ENCODE data around the gene LY6G5B.

Gene LY6G5B, protein sequence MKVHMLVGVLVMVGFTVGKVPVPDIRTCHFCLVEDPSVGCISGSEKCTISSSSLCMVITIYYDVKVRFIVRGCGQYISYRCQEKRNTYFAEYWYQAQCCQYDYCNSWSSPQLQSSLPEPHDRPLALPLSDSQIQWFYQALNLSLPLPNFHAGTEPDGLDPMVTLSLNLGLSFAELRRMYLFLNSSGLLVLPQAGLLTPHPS

DNA sequence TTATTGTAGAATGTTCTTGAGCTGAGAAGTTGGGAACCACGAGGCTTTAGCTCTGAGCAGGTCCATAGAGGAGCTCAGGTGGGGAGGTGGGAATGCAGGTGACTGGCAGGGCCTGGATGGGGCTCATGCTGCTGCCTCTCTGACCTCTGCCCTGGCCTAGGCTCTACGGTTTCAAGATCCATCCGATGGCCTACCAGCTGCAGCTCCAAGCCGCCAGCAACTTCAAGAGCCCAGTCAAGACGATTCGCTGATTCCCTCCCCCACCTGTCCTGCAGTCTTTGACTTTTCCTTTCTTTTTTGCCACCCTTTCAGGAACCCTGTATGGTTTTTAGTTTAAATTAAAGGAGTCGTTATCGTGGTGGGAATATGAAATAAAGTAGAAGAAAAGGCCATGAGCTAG is at the start of gene LY6G5B:
LY6G5B (plus strand) TSS at position 301 of the 400 bp plus-strand sequence. CDS start 975 bp downstream, outside the sequence.
- DNase-seq = no peak

DNA sequence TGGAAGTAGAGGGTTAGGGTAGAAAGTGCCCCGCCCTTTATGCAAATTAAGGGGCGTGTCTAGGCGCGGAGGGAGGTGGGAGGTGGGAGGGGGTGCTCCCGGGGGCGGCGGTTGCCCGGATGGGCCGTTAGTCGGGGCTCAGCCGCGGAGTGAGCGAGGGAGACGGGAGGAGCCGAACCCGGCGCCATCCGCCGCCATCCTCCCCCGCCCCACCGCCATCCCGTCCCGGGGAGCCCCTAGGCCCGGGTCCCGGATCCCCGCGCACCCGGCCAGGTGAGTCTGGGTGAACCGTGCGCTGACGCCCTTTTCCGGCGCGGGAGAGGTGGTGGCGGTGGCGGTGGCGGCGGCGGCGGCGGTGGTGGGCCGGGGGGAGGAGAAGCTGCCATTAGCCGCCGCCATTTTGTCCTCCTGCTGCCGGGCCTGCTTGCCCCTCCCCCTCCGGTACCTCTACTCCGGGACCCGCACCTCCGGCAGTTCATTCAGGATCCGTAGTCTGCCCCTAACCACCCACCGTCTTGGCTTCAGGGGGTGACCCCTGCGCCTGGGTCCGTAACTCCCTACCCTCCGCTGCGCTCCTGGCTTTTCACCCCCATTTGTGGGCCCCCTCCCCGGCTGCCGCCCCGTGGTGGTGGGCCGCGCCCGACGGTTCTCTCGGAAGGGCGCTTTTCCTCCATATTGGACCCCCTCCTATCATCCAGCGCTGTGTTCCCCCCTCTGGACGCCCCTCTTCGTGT is 49.0 kb upstream of the LY6G5B start, which contains the start of gene PRRC2A:
PRRC2A (plus strand) TSS at position 130 of the 734 bp plus-strand sequence. CDS start 2,075 bp downstream, outside the sequence.
- peak; percentile 18 for DNase-seq

DNA sequence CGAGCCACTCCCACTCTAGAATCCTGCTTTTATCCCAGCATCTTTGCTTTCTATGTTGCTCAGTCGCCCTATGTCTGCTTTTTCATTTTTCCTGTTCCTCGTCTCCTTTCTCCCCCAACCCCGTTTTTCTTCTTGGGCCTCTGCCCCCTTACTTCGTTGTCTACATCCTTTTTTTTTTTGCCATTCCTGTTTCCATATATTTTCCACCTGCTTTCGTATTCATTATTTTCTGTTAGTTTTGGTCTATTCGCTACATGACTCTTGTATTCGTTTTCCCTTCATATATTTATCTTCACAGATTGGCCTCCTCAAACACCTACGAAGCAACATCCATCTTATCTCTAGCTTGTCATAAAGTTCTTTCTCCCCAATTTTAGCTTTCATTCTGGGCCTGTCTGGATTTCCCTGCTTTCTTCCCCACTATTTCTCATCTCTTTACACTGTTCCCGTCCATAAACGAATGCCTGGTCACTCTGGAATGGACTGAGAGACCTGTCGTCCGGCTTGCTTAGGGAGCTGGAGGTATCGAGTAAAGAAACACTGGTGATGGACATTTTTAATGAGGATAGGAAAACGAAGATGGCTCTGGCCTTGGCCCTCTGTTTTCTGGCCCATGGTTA is 48.3 kb upstream of the LY6G5B start:
- no peak for DNase-seq

DNA sequence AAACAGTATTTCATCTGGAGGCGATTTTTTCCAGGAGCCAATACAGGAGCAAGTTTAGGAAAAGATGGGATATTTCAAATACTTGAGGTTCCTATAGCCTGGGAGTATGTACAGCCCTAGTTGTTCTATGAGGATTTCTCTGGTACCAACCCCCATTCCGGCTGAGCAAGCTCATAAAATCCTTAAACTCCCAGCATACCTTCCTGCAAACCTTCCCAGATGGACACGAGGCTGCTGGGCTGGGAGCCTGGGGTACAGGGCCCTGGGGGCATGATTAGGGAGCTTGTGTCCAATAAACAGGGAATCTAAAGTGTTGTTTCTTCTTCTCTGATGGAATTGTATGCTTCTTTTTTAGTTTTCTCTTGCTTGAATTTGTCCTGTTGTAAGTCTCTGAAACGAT is 47.8 kb upstream of the LY6G5B start:
- no peak for DNase-seq

DNA sequence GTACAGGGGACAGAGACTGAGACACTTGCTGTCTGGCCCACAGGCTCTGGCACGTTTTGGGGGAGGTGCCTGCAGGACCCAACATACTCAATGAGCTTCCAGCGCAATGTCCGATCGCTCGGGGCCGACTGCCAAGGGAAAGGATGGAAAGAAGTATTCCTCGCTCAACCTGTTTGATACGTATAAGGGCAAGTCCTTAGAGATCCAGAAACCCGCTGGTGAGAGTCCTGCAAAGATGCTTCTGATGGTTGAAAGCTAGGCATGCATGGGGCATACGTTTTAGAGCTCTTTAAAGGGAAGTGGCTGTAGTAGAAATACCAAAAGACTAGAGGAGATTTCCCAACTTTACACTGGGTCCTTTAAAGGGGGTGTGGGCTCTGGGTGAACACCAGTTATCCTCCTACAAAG is 47.1 kb upstream of the LY6G5B start:
- DNase-seq = no peak

DNA sequence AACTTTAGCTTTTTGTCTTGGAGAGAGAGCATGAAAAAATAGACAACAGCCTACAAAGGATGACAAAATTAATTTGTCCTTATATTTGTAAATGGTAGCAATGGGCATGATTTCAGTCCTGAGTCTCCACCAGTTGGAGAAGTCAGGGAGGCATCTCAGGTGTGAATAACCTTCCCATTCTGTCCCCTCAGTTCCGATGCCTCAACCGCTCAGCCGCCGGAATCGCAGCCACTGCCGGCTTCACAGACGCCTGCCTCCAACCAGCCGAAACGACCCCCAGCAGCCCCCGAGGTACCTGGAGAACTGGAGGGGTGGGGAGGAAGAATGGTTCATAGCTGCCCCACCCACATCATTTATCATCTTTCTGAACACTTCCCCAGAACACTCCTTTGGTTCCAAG is 45.7 kb upstream of the LY6G5B start:
- DNase-seq = no peak

DNA sequence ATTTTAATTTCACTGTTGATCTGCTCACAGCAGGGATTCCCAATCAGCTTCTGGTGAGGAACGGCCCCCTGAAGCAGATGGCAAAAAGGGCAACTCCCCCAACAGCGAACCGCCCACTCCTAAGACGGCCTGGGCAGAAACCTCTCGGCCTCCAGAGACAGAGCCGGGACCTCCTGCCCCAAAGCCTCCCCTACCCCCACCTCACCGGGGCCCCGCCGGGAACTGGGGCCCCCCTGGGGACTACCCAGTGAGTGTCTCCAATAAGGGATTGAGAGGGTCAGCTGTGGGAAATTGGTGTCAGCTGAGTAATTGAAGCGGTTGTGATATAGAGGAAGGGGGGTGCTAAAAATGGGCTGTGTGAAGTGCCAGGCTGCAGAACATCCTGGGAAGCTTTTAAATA is 42.8 kb upstream of the LY6G5B start:
- no peak for DNase-seq

DNA sequence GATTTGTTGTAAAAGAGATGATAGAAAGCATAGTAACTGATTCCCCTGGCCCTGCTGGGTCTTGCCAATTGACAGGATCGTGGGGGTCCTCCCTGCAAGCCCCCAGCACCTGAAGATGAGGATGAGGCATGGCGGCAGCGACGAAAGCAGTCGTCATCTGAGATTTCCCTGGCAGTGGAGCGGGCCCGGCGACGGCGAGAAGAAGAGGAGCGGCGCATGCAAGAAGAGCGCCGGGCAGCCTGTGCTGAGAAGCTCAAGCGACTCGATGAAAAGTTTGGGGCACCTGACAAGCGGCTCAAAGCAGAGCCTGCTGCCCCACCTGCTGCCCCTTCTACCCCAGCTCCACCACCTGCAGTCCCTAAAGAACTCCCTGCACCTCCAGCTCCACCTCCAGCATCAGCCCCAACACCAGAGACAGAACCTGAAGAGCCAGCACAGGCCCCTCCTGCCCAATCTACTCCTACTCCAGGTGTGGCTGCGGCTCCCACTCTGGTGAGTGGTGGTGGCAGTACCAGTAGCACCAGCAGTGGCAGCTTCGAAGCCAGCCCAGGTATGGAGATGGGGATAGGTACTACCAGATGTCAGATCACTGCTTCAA is 42.0 kb upstream of the LY6G5B start:
- no peak for DNase-seq

DNA sequence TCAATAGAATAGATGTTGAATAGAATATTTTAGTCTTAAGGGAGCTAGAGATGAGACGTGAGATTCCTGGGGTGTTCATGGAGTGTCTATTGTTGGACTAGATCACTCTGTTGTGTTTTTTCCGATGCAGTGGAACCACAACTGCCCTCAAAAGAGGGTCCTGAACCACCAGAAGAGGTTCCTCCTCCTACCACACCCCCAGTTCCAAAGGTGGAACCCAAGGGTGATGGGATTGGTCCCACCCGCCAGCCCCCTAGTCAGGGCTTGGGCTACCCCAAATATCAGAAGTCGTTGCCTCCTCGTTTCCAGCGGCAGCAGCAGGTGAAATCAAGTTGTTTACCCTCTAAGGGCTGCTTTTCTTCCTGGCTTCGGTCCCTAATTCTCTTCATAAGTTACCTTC is 40.8 kb upstream of the LY6G5B start:
- DNase-seq = no peak

DNA sequence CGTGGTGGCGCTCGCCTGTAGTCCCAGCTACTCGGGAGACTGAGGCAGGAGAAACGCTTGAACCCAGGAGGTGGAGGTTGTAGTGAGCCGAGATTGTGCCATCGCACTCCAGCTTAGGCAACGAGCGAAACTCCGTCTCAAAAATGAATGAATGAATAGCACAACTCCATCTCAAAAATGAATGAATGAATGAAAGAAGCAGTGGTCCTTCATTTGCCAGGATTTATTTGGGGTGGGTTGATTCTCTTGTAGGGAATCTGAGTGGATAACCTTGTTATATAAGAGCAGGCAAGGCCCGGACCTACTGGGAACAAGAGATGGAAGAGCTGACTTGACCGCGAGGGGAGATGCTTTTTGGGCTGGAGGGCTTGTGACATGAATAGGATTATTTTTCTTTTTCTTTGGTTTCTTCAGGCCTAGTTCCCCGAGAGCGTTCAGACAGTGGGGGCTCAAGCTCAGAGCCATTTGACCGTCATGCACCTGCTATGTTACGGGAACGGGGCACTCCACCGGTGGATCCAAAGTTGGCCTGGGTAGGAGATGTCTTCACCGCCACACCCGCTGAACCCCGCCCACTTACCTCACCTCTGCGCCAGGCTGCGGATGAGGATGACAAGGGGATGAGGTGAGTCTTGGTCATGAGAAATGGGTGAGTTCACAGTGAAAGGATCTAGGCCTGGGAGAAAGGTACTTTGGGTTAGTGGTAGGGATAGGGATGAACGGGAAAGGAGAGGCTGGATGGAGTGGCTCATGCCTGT is 39.4 kb upstream of the LY6G5B start:
- no peak for DNase-seq

DNA sequence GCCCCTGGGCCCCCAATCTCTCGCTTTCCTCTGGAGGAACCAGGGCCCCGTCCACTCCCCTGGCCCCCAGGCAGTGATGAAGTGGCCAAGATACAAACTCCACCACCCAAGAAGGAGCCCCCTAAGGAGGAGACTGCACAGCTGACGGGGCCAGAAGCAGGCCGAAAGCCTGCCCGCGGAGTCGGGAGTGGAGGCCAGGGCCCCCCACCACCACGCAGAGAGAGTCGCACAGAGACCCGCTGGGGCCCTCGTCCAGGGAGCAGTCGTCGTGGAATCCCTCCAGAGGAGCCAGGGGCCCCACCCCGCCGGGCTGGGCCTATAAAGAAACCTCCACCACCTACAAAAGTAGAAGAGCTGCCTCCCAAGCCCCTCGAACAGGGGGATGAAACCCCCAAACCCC is 38.6 kb upstream of the LY6G5B start:
- no peak for DNase-seq

DNA sequence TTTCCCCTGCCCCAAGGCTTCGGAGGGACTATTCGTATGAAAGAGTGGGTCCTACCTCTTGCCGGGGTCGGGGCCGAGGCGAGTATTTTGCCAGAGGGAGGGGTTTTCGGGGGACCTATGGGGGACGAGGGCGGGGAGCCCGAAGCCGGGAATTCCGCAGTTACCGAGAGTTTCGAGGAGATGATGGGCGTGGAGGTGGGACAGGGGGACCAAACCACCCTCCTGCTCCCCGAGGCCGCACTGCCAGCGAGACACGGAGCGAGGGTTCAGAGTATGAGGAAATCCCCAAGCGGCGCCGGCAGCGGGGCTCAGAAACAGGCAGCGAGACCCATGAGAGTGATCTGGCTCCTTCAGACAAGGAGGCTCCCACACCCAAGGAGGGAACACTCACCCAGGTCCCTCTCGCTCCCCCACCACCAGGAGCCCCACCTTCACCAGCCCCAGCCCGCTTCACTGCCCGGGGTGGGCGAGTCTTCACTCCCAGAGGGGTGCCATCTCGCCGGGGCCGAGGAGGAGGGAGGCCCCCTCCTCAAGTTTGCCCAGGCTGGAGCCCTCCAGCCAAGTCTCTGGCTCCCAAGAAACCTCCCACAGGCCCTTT is 38.0 kb upstream of the LY6G5B start:
- DNase-seq = no peak

DNA sequence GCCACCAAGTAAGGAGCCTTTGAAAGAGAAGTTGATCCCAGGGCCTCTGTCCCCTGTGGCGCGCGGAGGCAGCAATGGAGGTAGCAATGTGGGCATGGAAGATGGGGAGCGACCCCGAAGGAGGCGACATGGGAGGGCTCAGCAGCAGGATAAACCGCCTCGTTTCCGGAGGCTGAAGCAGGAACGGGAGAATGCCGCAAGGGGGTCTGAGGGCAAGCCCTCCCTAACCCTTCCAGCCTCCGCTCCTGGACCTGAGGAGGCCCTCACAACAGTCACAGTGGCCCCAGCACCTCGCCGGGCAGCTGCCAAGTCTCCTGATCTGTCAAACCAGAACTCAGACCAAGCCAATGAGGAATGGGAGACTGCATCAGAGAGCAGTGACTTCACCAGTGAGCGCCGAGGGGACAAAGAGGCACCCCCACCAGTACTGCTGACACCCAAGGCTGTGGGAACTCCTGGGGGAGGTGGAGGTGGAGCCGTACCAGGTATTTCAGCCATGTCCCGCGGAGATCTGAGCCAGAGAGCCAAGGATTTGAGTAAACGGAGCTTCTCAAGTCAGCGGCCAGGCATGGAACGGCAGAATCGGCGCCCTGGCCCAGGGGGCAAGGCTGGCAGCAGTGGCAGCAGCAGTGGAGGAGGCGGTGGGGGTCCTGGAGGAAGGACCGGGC is 37.4 kb upstream of the LY6G5B start:
- no peak for DNase-seq

DNA sequence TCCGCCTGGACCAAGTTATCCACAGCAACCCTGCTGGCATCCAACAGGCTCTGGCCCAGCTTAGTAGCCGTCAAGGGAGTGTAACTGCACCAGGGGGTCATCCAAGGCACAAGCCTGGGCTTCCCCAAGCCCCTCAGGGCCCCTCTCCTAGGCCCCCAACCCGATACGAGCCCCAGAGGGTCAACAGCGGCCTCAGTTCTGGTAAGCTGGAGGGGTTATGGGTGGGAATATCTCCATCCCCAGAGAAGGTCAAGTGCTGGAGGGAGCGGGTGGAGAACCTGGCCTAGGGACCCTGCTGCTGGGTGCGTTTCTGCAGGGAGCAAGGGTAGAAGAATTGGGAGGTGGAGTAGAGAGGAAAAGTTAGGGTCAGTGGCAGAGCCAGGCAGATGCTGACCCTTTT is 36.3 kb upstream of the LY6G5B start:
- no peak for DNase-seq

DNA sequence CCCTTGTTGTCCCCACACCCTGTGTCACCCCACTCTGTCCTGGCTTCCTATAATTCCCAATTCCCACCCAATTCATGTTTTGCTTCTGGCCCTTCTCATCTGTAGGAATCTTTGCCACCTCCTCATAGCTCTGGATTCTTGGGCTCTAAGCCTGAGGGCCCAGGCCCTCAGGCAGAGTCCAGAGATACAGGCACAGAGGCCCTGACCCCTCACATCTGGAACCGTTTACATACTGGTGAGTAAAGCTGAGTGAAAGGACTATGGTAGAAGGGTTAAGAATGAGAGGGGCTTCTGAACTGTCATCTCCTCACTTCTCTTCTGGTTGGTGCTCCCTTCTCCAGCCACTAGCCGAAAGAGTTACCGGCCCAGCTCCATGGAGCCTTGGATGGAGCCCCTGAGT is 35.6 kb upstream of the LY6G5B start:
- no peak for DNase-seq

DNA sequence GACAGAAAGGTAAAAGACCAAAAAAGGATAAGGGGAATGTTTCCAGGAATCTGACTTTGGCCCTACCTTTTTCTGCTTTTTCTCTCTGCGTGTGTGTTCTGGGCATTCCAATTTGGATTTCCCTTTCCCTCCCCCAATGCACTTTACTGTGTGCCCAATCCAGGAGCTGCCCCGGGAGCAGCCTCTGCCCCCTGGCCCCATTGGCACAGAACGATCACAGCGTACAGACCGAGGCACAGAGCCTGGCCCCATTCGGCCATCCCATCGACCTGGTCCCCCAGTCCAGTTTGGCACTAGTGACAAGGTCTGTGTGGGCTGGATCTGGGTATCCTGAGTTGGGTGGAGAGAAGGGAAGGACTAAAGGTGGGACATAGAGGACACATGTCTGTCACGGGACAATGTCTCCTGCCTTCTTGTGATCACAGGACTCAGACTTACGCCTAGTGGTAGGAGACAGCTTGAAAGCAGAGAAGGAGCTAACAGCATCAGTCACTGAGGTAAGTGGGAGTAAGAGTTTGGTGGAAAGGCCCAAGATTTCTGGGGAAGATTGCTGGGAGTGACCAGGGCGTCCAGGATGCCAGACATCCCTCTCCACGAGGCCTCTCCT is 34.7 kb upstream of the LY6G5B start:
- DNase-seq = no peak

DNA sequence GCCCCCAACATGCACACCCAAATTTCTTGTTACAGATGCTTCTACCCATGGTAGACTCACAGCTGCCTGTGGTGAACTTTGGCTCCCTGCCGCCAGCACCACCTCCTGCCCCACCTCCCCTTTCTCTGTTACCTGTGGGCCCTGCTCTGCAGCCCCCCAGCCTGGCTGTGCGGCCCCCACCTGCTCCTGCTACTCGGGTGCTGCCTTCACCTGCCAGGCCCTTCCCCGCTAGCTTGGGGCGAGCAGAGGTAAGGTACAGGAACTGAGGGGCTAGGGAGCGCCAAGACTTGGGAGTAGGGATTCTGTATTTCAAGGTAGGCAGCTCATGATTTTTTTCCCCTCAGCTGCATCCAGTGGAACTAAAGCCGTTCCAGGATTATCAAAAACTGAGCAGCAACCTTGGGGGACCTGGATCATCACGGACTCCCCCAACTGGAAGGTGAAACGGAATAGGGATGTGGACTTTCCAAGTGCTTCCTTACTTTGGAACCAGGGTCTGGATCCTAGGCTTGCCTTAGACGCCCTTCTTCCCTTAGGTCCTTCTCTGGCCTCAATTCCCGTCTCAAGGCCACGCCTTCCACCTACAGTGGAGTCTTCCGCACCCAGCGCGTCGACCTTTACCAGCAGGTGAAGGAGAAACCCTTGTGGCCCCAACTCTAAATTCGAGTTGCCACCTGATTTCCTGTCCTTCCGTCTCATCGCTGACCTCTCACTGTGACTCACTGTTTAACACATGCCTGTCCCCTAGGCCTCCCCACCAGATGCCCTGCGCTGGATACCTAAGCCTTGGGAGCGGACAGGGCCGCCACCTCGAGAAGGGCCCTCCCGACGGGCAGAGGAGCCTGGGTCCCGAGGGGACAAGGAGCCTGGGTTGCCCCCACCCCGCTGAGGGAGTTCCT is 32.8 kb upstream of the LY6G5B start:
- no peak for DNase-seq

DNA sequence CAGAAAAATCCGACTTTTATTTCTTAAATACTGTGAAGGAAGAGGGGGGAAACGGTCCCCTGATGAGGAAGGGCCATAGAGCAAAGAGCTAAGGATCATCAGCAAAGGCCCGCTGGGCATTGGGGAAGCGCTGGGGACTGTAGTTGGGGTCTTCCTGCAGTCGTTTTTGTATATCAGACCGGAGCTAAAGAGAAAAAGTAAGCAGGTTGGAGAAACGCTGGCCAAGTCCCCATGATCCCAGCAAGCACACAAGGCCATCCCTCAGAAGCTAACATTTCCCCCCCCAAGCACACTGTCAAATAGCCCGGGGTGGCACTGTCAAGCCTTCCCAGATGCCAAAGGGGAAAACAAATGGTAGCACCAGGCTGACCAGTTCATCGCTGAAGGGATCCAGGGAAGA is 30.7 kb upstream of the LY6G5B start:
- DNase-seq = no peak

DNA sequence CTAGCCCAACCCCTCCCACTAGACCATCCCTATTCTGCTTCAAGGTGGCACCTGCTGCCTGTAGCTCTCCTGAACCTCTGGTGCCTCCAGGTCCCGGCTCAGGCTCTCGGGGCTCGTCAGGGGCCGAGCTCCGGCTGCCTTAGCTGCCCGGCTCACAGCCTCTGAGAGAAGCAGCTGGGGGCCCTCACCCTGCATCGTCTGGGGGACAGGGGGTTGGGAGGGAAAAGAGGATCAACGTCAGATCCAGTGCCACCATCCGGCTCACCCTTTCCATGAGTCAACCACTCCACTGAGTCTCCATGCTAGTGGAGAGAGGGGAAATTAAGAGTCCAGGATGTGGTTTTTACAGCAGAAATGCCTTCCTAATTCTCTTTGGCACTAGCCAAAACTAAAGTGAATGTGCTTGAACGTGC is 30.3 kb upstream of the LY6G5B start:
- DNase-seq = no peak

DNA sequence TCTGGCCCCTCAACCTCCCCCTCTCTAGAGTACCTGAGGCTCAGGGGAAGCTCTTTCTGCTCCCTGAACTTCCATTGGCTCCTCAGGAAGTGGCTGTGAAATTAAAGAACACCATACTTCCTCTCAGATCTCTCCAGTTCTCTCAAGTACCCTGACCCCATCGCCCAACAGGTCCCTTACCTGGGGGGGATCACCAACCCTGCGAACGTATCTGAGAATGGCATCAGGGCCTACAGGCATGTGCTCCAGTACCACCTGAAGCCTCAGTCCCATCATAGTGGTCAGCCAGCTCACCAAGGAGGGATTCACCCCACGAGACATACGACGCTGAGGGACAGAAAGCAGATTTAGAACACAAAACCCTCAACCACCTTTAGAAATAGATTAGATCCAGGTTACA is 29.2 kb upstream of the LY6G5B start:
- DNase-seq = no peak

DNA sequence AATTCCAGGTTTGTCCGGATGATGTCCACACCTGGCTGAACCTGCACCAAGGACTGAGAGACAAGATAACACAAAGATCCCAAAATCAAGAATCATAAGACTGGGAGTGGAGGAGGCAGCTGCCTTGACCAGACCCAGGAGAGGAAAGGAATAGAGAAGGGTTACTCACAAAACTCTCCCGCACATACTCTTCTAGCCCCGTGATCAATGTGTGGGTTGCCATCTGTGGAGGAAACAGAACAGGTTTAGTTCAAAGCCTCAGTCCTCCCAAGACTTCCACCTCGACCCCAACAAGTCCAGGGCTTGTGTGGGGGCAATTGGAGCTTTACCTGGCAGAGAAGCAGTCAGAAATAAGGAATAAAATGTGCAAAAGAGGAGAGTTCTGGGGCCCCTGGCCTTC is 28.4 kb upstream of the LY6G5B start:
- DNase-seq = no peak
